Measurements from ENCODE around the gene MAP7.

- TF ChIP-seq, protein P1, sequence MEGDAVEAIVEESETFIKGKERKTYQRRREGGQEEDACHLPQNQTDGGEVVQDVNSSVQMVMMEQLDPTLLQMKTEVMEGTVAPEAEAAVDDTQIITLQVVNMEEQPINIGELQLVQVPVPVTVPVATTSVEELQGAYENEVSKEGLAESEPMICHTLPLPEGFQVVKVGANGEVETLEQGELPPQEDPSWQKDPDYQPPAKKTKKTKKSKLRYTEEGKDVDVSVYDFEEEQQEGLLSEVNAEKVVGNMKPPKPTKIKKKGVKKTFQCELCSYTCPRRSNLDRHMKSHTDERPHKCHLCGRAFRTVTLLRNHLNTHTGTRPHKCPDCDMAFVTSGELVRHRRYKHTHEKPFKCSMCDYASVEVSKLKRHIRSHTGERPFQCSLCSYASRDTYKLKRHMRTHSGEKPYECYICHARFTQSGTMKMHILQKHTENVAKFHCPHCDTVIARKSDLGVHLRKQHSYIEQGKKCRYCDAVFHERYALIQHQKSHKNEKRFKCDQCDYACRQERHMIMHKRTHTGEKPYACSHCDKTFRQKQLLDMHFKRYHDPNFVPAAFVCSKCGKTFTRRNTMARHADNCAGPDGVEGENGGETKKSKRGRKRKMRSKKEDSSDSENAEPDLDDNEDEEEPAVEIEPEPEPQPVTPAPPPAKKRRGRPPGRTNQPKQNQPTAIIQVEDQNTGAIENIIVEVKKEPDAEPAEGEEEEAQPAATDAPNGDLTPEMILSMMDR (IDR thresholded peaks at IDR 0.05; ENCODE audit: low read depth, low read length) = no peak
- no peak for TF ChIP-seq MYC (IDR thresholded peaks at IDR 0.05; ENCODE audit: low read depth, low read length)
Observed at GRCh38 chr6:136520517-136520916, 29.7 kb downstream of the MAP7 start.

Data from NB4 (cell line).